Caco-2 (cell line): ENCODE data around the gene MYLK3. TPM values are rescaled to one million over a fixed set of nuclear protein-coding genes. Genes with fewer than 3 reads are reported as not detected.

Experiments
- BruUV-seq: library from RNA; stranded (reverse); fragments of 400-500 nt; replicated peaks from 2 replicates; lab custom pipeline; 2021; lab: Mats Ljungman, UMichigan
- CTCF ChIA-PET: fragments of 300-600 bp; sonication (Branson Sonifier 250); formaldehyde crosslinking; loops from one replicate; lab custom pipeline; 2022; ENCODE audit warnings: antibody characterized with exemption; lab: Charles Lee
- POLR2A ChIA-PET: fragments of 300-600 bp; sonication (Branson Sonifier 250); formaldehyde crosslinking; loops from one replicate; lab custom pipeline; 2022; ENCODE audit warnings: antibody characterized with exemption; lab: Charles Lee
- DNase-seq, 2 experiments: peaks; one replicate each; pipeline versions ENCODE4 v3.0.0 to v3.0.0-alpha.2; 2020 to 2022
- H3K27me3 ChIP-seq: replicated peaks from 2 replicates; pipeline ENCODE4 v1.6.0; 2011; ENCODE audit warnings: low read length; ENCODE audit not compliant: control insufficient read depth, insufficient read depth
- H3K36me3 ChIP-seq: 2 replicates; pipeline ENCODE4 v1.5.1; 2011; ENCODE audit warnings: low read length; ENCODE audit not compliant: control insufficient read depth, insufficient read depth
- H3K4me1 ChIP-seq: fragments of 250-450 bp; sonication (Bioruptor Pico); 2 replicates; pipeline ENCODE4 v1.5.1; 2020; ENCODE audit warnings: mild to moderate bottlenecking
- H3K4me3 ChIP-seq: 2 replicates; pipeline ENCODE4 v1.5.1; 2011; ENCODE audit warnings: low read depth, mild to moderate bottlenecking, control low read depth, low read length
- H3K9me3 ChIP-seq: fragments of 250-450 bp; sonication (Bioruptor Pico); 2 replicates; pipeline ENCODE4 v1.5.1; 2020; ENCODE audit warnings: mild to moderate bottlenecking, moderate library complexity
- H3K27ac Mint-ChIP-seq: one replicate; pipeline ENCODE4 v1.8.0; 2022; ENCODE audit warnings: mixed read lengths; ENCODE audit not compliant: unreplicated experiment
- H3K27me3 Mint-ChIP-seq: one replicate; pipeline ENCODE4 v1.8.0; 2022; ENCODE audit warnings: mixed read lengths; ENCODE audit not compliant: insufficient read depth, unreplicated experiment
- H3K36me3 Mint-ChIP-seq: one replicate; pipeline ENCODE4 v1.8.0; 2022; ENCODE audit warnings: mild to moderate bottlenecking, mixed read lengths; ENCODE audit not compliant: insufficient read depth, unreplicated experiment
- H3K4me1 Mint-ChIP-seq: one replicate; pipeline ENCODE4 v1.8.0; 2022; ENCODE audit warnings: low read depth, mixed read lengths; ENCODE audit not compliant: unreplicated experiment
- H3K4me3 Mint-ChIP-seq: one replicate; pipeline ENCODE4 v1.8.0; 2022; ENCODE audit warnings: mild to moderate bottlenecking, moderate library complexity, mixed read lengths; ENCODE audit not compliant: unreplicated experiment
- H3K9me3 Mint-ChIP-seq: one replicate; pipeline ENCODE4 v1.8.0; 2022; ENCODE audit warnings: mixed read lengths; ENCODE audit not compliant: unreplicated experiment
- intact Hi-C: fragments of 100-400 bp; cut with micrococcal nuclease; formaldehyde crosslinking; loops from one replicate; pipeline ENCODE4 v1.10.0; 2022; ENCODE audit not compliant: unreplicated experiment
- total RNA-seq: library from RNA; stranded (reverse); gene quantifications from 2 replicates; pipeline ENCODE4 v1.2.3, GENCODE V29; 2022
- TF ChIP-seq, protein P1 (sequence below), 2 experiments: fragments of 200-600 bp in 1 of 2; IDR thresholded peaks; 1 replicate in 1 of 2; 2 replicates in 1 of 2; pipeline versions ENCODE4 v1.5.1 to v1.8.0; 2011 to 2022; ENCODE audit warnings: antibody characterized with exemption in 1 of 2, control low read depth in 1 of 2, inconsistent platforms in 1 of 2, low read depth in 1 of 2, low read length in 1 of 2, mild to moderate bottlenecking in 1 of 2, moderate library complexity in 1 of 2; ENCODE audit not compliant: insufficient read depth in 1 of 2, severe bottlenecking in 1 of 2, unreplicated experiment in 1 of 2

Gene MYLK3
- total RNA-seq, 1 experiment from 2014 or later, result 1.2 TPM

DNA sequence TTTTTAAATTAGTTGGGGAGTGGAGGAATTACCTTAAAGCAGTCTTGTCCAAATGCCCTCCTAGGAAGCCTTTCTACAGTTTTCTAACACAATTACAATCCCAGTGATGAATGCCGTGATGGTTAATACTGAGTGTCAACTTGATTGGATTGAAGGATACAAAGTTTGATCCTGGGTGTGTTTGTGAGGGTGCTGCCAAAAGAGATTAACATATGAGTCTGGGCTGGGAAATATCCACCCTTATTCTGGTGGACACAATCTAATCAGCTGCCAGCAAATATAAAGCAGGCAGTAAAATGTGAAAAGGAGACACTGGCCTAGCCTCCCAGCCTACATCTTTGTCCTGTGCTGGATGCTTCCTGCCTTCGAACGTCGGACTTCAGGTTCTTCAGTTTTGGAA lies 46.5 kb downstream of the MYLK3 start:
- DNase-seq, result no peak
- no peaks in the 10 kb centered on the region for H3K27me3 ChIP-seq
- no peak overlapping the region for H3K4me3 Mint-ChIP-seq
- H3K36me3 ChIP-seq, result no peaks in the 10 kb centered on the region
- no peaks in the 10 kb centered on the region for H3K9me3 Mint-ChIP-seq
- no peak overlapping the region for H3K4me3 ChIP-seq
- intact Hi-C loops, result no loop called here
- CTCF ChIA-PET, result interaction anchor here (0.6 kb wide), 1 partner anchor 80 kb away, joined by 3 read pairs; the partner anchor contains the start of gene SHCBP1
- H3K27ac Mint-ChIP-seq, result no peak overlapping the region
- H3K9me3 ChIP-seq, result no peaks in the 10 kb centered on the region
- no peaks in the 10 kb centered on the region for H3K27me3 Mint-ChIP-seq
- H3K4me1 ChIP-seq, result peaks cover 4% of the 10 kb centered on the region
- TF ChIP-seq, protein P1, sequence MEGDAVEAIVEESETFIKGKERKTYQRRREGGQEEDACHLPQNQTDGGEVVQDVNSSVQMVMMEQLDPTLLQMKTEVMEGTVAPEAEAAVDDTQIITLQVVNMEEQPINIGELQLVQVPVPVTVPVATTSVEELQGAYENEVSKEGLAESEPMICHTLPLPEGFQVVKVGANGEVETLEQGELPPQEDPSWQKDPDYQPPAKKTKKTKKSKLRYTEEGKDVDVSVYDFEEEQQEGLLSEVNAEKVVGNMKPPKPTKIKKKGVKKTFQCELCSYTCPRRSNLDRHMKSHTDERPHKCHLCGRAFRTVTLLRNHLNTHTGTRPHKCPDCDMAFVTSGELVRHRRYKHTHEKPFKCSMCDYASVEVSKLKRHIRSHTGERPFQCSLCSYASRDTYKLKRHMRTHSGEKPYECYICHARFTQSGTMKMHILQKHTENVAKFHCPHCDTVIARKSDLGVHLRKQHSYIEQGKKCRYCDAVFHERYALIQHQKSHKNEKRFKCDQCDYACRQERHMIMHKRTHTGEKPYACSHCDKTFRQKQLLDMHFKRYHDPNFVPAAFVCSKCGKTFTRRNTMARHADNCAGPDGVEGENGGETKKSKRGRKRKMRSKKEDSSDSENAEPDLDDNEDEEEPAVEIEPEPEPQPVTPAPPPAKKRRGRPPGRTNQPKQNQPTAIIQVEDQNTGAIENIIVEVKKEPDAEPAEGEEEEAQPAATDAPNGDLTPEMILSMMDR (IDR thresholded peaks at IDR 0.05; ENCODE audit: insufficient read depth in 1 of 2, low read depth in 1 of 2, low read length in 1 of 2, severe bottlenecking in 1 of 2, unreplicated experiment in 1 of 2), result no peak
- POLR2A ChIA-PET, result no interaction called here
- BruUV-seq, result no TSS peak
- H3K36me3 Mint-ChIP-seq, result peaks cover 12% of the 10 kb centered on the region
- H3K4me1 Mint-ChIP-seq, result peaks cover 3% of the 10 kb centered on the region

DNA sequence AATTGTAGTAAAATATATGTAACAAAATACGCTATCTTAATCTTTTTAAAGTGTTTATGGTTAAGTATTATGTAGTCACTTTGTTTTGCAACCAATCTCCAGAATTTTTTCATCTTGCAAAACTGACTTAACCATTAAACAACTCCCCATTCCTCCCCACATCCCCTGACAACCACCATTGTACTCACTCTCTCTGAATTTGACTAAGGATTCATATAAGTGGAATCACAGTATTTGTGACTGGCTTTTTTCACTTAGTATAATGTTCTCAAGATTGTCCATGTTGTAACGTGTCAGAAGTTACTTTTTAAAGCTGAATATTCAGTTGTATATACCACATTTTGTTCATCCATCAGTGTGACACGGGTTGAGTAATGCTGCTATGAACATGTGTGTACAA lies 48.1 kb downstream of the MYLK3 start:
- Histone ChIP-seq H3K36me3 (no peaks in the 10 kb centered on the region), H3K9me3 (no peaks in the 10 kb centered on the region), H3K27me3 (no peaks in the 10 kb centered on the region), H3K4me1 (no peaks in the 10 kb centered on the region), H3K4me3 (no peak overlapping the region)
- TF ChIP-seq, protein P1 (IDR thresholded peaks at IDR 0.05; ENCODE audit: insufficient read depth in 1 of 2, low read depth in 1 of 2, low read length in 1 of 2, severe bottlenecking in 1 of 2, unreplicated experiment in 1 of 2), result no peak
- H3K36me3 Mint-ChIP-seq, result peaks cover 28% of the 10 kb centered on the region
- no peaks in the 10 kb centered on the region for H3K4me1 Mint-ChIP-seq
- no peaks in the 10 kb centered on the region for H3K9me3 Mint-ChIP-seq
- intact Hi-C loops, result no loop called here
- no TSS peak for BruUV-seq
- H3K27ac Mint-ChIP-seq, result no peak overlapping the region
- ChIA-PET POLR2A (interaction anchor here (1.1 kb wide), 1 partner anchor 77 kb away, joined by 7 read pairs; no protein-coding TSS in a partner anchor), CTCF (no interaction called here)
- no peak overlapping the region for H3K4me3 Mint-ChIP-seq
- no peak for DNase-seq
- no peaks in the 10 kb centered on the region for H3K27me3 Mint-ChIP-seq

DNA sequence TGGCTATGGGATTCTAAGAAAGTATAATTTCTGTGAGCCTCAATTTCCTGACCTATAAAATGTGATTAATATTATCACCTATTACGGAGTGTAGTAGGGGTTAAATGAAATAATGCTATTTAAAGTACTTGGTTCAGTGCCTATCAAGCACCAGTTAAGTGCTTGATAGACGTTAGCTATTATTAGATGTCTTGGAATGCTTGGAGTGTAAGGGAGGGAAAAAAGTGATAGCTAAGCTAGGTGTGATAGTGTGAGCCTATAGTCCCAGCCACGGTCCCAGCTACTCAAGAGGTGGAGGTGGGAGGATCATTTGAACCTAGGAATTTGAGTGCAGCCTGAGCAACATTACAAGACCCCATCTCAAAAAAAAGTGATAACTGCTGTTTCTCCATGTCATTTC lies 51.2 kb downstream of the MYLK3 start:
- H3K36me3 Mint-ChIP-seq, result peaks cover 45% of the 10 kb centered on the region
- H3K4me3 ChIP-seq, result no peak overlapping the region
- BruUV-seq, result no TSS peak
- no peaks in the 10 kb centered on the region for H3K36me3 ChIP-seq
- intact Hi-C loops, result no loop called here
- H3K9me3 ChIP-seq, result no peaks in the 10 kb centered on the region
- H3K4me1 Mint-ChIP-seq, result peaks cover 2% of the 10 kb centered on the region
- no peaks in the 10 kb centered on the region for H3K27me3 Mint-ChIP-seq
- no peak for DNase-seq
- TF ChIP-seq, protein P1 (IDR thresholded peaks at IDR 0.05; ENCODE audit: insufficient read depth in 1 of 2, low read depth in 1 of 2, low read length in 1 of 2, severe bottlenecking in 1 of 2, unreplicated experiment in 1 of 2), result no peak
- no peaks in the 10 kb centered on the region for H3K9me3 Mint-ChIP-seq
- ChIA-PET CTCF (no interaction called here), POLR2A (no interaction called here)
- no peak overlapping the region for H3K4me3 Mint-ChIP-seq
- no peak overlapping the region for H3K27ac Mint-ChIP-seq
- H3K27me3 ChIP-seq, result no peaks in the 10 kb centered on the region
- H3K4me1 ChIP-seq, result no peaks in the 10 kb centered on the region
